GM19395 (cell line): ENCODE results near the gene MED26.

Experiments
- ATAC-seq: cut with Tn5 transposase; IDR thresholded peaks from one replicate; pipeline ENCODE4 v1.9.1; 2021; ENCODE audit warnings: mild to moderate bottlenecking, moderate library complexity; ENCODE audit not compliant: unreplicated experiment

Gene MED26

GRCh38 chr19:16618248-16618647 is 9.8 kb downstream of the MED26 start:
- ATAC-seq = no peak

- ATAC-seq = no peak
These were observed 12.2 kb downstream of the MED26 start for GRCh38 chr19:16615808-16616207.

GRCh38 chr19:16614941-16615340 is 13.1 kb downstream of the MED26 start:
- no peak for ATAC-seq

- ATAC-seq = no peak
These were observed 14.2 kb downstream of the MED26 start for GRCh38 chr19:16613841-16614240.

- no peak for ATAC-seq
These were observed 15.4 kb downstream of the MED26 start for GRCh38 chr19:16612636-16613035.

GRCh38 chr19:16611121-16611520 is 16.9 kb downstream of the MED26 start:
- ATAC-seq = no peak

- no peak for ATAC-seq
These were observed 18.3 kb downstream of the MED26 start for GRCh38 chr19:16609511-16610200.

- no peak for ATAC-seq
These were observed 19.7 kb downstream of the MED26 start for GRCh38 chr19:16608290-16608739.

GRCh38 chr19:16607819-16608218 is 20.2 kb downstream of the MED26 start:
- ATAC-seq = no peak

- ATAC-seq = no peak
These were observed 22.4 kb downstream of the MED26 start for GRCh38 chr19:16605553-16605994.

- ATAC-seq = no peak
These were observed 22.9 kb downstream of the MED26 start for GRCh38 chr19:16605115-16605514.

- ATAC-seq = no peak
These were observed 23.4 kb downstream of the MED26 start for GRCh38 chr19:16604615-16605014.

- ATAC-seq = no peak
These were observed 24.9 kb downstream of the MED26 start for GRCh38 chr19:16603090-16603489.

GRCh38 chr19:16601378-16602052 is 26.5 kb downstream of the MED26 start:
- ATAC-seq = no peak

GRCh38 chr19:16600824-16601223 is 27.2 kb downstream of the MED26 start:
- ATAC-seq = no peak

- no peak for ATAC-seq
These were observed 28.2 kb downstream of the MED26 start for GRCh38 chr19:16599655-16600346.

GRCh38 chr19:16598848-16599247 is 29.2 kb downstream of the MED26 start:
- ATAC-seq = no peak

GRCh38 chr19:16596399-16596798 is 31.6 kb downstream of the MED26 start:
- ATAC-seq = no peak

- ATAC-seq = no peak
These were observed 32.9 kb downstream of the MED26 start for GRCh38 chr19:16595097-16595496.

GRCh38 chr19:16594681-16595091 is 33.3 kb downstream of the MED26 start:
- ATAC-seq = no peak

GRCh38 chr19:16594131-16594586 is 33.8 kb downstream of the MED26 start:
- no peak for ATAC-seq

- no peak for ATAC-seq
These were observed 34.8 kb downstream of the MED26 start for GRCh38 chr19:16593181-16593580.
